Peyer's patch (tissue), 4 donors: ENCODE results near the gene L1CAM. TPM values are rescaled to one million over a fixed set of nuclear protein-coding genes. Genes with fewer than 3 reads are reported as not detected.

Source experiments
- DNase-seq, 3 donors: peaks; one replicate each; pipeline ENCODE4 v3.0.0-alpha.2; 2017 to 2019
- H3K27ac ChIP-seq, 4 donors: fragments of 200-600 bp; sonication (generic); one replicate each; pipeline ENCODE4 v1.5.1; 2016 to 2019
- H3K27me3 ChIP-seq, 2 donors: fragments of 200-600 bp; sonication (generic); one replicate each; pipeline ENCODE4 v1.5.1; 2019
- H3K36me3 ChIP-seq, 3 donors: fragments of 200-600 bp; sonication (generic); one replicate each; pipeline ENCODE4 v1.5.1; 2016 to 2019
- H3K4me1 ChIP-seq, 4 donors: fragments of 200-600 bp; sonication (generic); one replicate each; pipeline ENCODE4 v1.5.1; 2016 to 2019
- H3K4me3 ChIP-seq, 4 donors: fragments of 200-600 bp; sonication (generic); 1 replicate in 3 of 4; 2 replicates in 1 of 4; pipeline ENCODE4 v1.5.1; 2016 to 2019; ENCODE audit warnings: mild to moderate bottlenecking in 1 of 4
- H3K9me3 ChIP-seq, 4 donors: fragments of 200-600 bp; sonication (generic); one replicate each; pipeline ENCODE4 v1.5.1; 2016 to 2019; ENCODE audit warnings: mild to moderate bottlenecking in 1 of 4
- POLR2A ChIP-seq, 2 donors: fragments of 450-650 bp; IDR thresholded peaks; one replicate each; pipeline ENCODE4 v1.5.1; 2017; ENCODE audit warnings: antibody characterized with exemption in 2 of 2, mild to moderate bottlenecking in 2 of 2, moderate library complexity in 2 of 2
- total RNA-seq, 4 donors: library from RNA; depleted of rRNA; stranded (reverse); fragments of >200 nt; gene quantifications; one replicate each; pipeline ENCODE4 v1.1.0, GENCODE V29; 2016
- TF ChIP-seq, protein P1 (sequence below), 6 experiments: fragments of 450-650 bp in 4 of 6; fragments of 200-600 bp in 2 of 6; sonication (generic) in 1 of 6; IDR thresholded peaks; one replicate each; pipeline ENCODE4 v1.5.1; 2017 to 2019; ENCODE audit warnings: antibody characterized with exemption in 6 of 6, mild to moderate bottlenecking in 3 of 6, moderate library complexity in 1 of 6

Gene L1CAM
- total RNA-seq, 4 donors from 2014 or later, result 1.8 to 7.4 (median 4.6) TPM

DNA sequence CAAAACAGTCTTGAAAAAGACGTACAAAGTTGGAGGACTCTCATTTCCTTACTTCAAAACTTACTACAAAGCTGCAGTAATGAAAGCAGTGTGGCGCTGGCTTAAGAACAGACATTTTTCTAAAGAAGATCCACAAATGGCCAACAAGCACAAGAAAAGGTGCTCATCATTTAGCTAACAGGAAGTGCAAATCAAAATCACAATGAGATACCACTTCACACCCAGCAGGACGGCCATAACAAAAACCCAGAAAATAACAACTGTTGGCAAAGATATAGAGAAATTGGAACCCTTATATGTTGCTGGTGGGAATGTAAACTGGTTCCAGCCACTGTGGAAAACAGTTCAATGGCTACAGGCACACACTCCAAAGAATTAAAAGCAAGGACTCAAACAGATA, 59.0 kb downstream of the L1CAM start:
- no peaks in the 10 kb centered on the region for H3K27me3 ChIP-seq
- H3K36me3 ChIP-seq, result no peaks in the 10 kb centered on the region
- TF ChIP-seq, protein P1, sequence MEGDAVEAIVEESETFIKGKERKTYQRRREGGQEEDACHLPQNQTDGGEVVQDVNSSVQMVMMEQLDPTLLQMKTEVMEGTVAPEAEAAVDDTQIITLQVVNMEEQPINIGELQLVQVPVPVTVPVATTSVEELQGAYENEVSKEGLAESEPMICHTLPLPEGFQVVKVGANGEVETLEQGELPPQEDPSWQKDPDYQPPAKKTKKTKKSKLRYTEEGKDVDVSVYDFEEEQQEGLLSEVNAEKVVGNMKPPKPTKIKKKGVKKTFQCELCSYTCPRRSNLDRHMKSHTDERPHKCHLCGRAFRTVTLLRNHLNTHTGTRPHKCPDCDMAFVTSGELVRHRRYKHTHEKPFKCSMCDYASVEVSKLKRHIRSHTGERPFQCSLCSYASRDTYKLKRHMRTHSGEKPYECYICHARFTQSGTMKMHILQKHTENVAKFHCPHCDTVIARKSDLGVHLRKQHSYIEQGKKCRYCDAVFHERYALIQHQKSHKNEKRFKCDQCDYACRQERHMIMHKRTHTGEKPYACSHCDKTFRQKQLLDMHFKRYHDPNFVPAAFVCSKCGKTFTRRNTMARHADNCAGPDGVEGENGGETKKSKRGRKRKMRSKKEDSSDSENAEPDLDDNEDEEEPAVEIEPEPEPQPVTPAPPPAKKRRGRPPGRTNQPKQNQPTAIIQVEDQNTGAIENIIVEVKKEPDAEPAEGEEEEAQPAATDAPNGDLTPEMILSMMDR (IDR thresholded peaks at IDR 0.05), result no peak
- no peak for TF ChIP-seq POLR2A (IDR thresholded peaks at IDR 0.05)
- H3K9me3 ChIP-seq, result peaks cover 0 to 4% (median 0%) of the 10 kb centered on the region in 4 donors
- DNase-seq, result no peak
- peaks cover 0 to 8% (median 2%) of the 10 kb centered on the region in 4 donors for H3K4me1 ChIP-seq
- H3K27ac ChIP-seq, result no peak overlapping the region
- no peak overlapping the region for H3K4me3 ChIP-seq

GRCh38 chrX:153825042-153825441, 60.9 kb downstream of the L1CAM start:
- Histone ChIP-seq H3K27ac (no peak overlapping the region), H3K36me3 (no peaks in the 10 kb centered on the region), H3K4me1 (peaks cover 0 to 8% (median 2%) of the 10 kb centered on the region in 4 donors), H3K4me3 (no peak overlapping the region), H3K27me3 (no peaks in the 10 kb centered on the region), H3K9me3 (peaks cover 0 to 4% (median 0%) of the 10 kb centered on the region in 4 donors)
- TF ChIP-seq, protein P1 (IDR thresholded peaks at IDR 0.05), result no peak
- no peak for TF ChIP-seq POLR2A (IDR thresholded peaks at IDR 0.05)
- DNase-seq, result no peak

GRCh38 chrX:153824348-153824747, 61.6 kb downstream of the L1CAM start:
- DNase-seq, result no peak
- no peak for TF ChIP-seq POLR2A (IDR thresholded peaks at IDR 0.05)
- TF ChIP-seq, protein P1 (IDR thresholded peaks at IDR 0.05), result no peak
- H3K36me3 ChIP-seq, result no peaks in the 10 kb centered on the region
- H3K9me3 ChIP-seq, result peaks cover 0 to 4% (median 0%) of the 10 kb centered on the region in 4 donors
- no peaks in the 10 kb centered on the region for H3K27me3 ChIP-seq
- H3K4me3 ChIP-seq, result no peak overlapping the region
- H3K4me1 ChIP-seq, result peaks cover 0 to 3% (median under 1%) of the 10 kb centered on the region in 4 donors
- no peak overlapping the region for H3K27ac ChIP-seq

DNA sequence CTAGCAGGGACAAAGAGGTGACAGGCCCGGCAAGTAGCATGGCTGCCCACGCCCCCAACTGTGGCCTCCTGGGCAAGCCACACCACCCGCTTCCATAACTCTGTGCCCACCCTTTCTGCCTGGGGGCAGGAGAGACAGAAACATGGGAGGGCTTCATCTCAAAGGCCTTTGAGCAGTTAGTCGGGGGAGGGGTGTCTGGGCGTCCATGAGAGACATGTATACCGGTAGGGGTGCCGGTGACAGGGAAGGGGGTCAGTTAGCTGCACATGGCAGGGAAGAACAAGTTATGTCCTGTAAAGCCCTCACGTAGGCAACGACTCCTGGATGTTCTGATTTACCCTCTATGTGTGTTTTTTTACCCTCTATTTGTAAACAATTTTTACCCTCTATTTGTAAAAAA, 64.9 kb downstream of the L1CAM start:
- no peak overlapping the region for H3K27ac ChIP-seq
- H3K9me3 ChIP-seq, result no peaks in the 10 kb centered on the region
- H3K4me3 ChIP-seq, result no peak overlapping the region
- no peak for DNase-seq
- TF ChIP-seq, protein P1 (IDR thresholded peaks at IDR 0.05), result no peak
- TF ChIP-seq POLR2A (IDR thresholded peaks at IDR 0.05), result no peak
- H3K4me1 ChIP-seq, result no peaks in the 10 kb centered on the region
- no peaks in the 10 kb centered on the region for H3K36me3 ChIP-seq
- H3K27me3 ChIP-seq, result no peaks in the 10 kb centered on the region

DNA sequence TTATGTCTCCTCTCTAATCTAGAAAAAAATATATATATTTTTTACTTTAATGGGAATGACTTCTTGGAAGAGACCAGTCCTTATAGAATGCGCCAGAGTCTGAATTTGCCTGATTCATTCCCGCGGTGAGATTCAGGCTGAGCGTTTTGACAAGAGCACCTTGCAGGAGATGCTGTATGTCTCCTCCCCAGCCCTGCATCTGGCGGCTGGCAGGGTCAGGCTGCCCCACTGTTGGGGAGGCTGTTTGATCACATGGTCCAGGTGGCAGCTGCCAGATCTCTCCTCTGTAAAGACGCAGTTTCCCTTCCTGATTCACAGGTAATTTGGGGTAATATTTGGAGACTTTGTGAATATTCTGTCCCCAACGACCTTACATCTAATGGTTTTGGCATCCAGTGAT, 65.4 kb downstream of the L1CAM start:
- Histone ChIP-seq H3K9me3 (no peaks in the 10 kb centered on the region), H3K27me3 (no peaks in the 10 kb centered on the region), H3K4me1 (no peaks in the 10 kb centered on the region), H3K4me3 (no peak overlapping the region), H3K36me3 (no peaks in the 10 kb centered on the region), H3K27ac (no peak overlapping the region)
- TF ChIP-seq, protein P1 (IDR thresholded peaks at IDR 0.05), result no peak
- TF ChIP-seq POLR2A (IDR thresholded peaks at IDR 0.05), result no peak
- no peak for DNase-seq
